ENCODE measurements around the gene GJB6.

GJB6 gene

DNA sequence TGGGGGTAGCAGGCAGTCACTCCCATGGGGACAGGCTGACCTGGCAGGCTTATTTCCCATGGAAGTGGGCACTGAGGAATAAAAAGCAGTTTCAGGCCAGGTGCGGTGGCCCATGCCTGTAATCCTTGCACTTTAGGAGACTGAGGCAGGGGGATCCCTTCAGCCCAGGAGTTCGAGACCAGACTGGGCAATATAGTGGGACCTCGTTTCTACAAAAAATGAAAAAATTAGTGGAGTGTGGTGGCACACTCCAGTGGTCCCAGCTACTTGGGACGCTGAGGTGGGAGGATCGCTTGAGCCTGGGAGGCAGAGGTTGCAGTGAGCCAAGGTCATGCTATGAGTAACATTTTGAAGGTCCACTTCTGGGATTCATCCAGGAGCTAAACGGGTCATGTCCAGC is 45.3 kb downstream of the GJB6 start:
- no peak for DNase-seq (ENCODE audit: low spot score)

GRCh38 chr13:20185366-20186056 is 46.6 kb downstream of the GJB6 start:
- DNase-seq (ENCODE audit: low spot score) = no peak

DNA sequence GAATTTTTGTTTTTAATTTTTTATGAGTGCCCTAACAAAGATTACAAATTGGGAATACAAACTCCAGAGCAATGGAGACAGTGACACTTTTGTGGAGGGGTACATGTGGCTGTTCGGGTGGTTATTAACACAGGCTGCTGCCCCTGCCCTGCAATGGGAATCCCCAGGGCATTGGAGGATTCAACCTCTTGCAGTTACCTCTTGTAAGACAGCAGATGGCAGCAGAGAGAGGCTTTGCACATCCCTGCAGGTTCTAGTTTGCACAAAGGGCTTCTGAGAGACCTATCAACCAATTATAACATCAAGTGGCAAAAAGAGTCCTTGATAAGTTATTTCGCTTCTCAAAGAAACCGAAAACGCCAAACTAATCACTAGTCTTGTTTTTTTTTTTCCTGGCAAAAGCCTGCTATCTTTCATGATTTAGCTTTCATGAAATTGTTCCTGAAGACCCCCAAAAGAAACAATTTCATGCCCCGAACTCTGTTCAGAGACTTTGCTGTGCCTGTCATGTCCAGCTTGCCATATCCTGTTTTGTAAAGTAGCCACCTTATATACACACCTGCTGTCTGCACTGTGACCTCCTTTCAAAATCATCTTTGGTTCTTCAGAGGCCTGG is 49.8 kb downstream of the GJB6 start:
- peak; percentile 82 for DNase-seq (ENCODE audit: low spot score)

DNA sequence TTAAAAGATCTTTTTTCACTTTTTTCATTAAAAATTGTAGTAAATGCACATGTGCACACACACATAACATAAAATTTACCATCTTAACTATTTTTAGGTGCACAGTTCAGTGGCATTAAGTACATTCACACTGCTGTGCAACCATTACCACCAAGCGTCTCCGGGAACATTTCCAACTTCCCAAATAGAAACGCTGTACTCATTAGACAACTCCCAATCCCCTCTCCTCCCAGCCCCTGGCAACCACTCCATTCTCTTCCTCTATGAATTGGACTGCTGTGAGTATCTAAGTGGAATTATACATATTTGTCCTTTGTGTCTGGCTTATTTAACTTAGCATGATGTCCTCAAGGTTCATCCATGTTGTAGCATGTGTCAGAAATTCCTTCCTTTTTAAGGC is 50.9 kb downstream of the GJB6 start:
- no peak for DNase-seq (ENCODE audit: low spot score)

GRCh38 chr13:20178156-20178555 is 54.0 kb downstream of the GJB6 start:
- no peak for DNase-seq (ENCODE audit: low spot score)

DNA sequence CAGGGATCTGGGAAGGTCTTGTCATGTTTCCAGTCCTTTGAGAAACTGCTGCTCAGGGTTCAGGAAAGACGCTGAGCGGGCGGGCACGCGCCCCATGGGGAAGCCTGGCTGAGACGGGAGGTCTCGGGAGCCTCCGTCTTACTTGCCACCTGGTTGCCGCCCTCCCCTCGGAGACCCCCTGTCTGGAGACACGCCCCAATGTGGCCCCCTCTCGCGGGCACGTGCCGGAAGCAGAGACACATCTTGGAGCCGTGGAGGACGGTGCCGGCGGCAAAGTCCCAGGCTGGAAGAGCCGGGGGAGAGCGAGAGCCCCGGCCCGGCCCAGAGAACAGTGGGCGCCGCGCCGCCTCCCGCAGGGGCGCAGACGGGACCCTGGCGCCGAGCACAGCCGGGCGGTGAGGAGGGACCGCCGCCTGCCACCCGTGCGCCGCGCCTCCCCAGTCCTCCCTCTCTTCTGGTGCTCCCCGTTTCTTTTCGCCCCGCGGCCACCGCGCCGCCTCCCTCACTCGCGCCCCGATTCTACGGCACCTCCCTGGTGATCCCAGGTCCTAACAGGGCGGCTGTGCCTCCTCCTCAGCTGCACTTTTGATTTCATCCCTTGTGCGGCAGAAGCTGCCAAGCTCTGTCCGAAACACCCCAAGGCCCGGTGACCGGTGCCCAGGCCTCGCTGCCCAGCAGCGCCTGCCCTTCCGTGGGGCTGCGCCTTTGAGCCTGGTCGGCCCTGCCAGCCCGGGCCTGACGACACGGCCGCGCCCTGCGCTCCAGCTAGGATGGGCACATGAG is 54.9 kb downstream of the GJB6 start:
- no peak for DNase-seq (ENCODE audit: low spot score)

- no peak for DNase-seq (ENCODE audit: low spot score)
Observed at GRCh38 chr13:20175907-20176652, 56.0 kb downstream of the GJB6 start.

DNA sequence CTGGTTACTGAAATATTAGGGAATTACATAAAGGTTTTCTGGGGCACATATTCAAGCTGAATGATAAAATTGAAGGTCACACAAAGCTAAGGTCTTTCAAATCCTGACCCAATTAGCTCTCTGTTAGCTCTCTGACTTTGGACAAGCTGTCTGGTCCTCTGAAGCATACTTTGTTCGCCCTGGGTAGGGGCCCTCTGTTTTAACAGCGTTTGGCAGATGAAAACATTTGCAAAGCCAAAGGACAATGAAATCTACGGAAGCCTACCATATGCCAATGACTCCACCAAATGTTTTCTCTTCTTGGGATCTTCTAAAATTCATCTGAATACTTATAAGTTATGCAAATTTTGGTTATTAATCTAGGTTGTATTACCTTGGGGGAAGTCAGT is 56.7 kb downstream of the GJB6 start:
- DNase-seq (ENCODE audit: low spot score) = no peak

- DNase-seq (ENCODE audit: low spot score) = peak; percentile 97
Observed at GRCh38 chr13:20174656-20175405, 57.3 kb downstream of the GJB6 start.

DNA sequence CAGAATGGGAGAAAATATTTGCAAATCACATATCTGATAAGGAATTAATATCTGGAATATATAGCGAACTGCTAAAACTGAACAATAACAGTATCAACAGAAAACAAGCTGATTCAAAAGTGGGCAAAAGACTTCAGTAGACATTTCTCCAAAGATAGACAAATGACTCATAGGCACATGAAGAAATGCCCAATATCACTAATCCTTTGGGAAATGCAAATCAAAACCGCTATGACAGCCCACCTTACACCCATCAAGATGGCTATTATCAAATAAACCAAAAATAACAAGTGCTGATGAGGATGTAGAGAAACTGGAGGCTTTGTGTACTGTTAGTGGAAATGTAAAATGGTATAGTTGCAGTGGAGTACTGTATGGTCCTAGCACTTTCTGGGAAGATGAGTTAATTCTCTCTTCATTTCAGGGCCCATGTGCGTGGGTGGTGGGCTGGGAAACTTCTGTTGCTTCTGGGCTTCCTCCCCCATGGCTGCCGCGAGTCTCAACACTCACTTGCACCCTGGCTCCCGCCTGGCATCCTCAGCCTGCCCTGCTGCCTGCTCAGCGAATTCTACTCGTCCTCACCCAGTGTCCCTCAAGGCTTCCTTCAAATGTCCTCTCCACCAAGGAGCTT is 58.9 kb downstream of the GJB6 start:
- no peak for DNase-seq (ENCODE audit: low spot score)

Data from kidney tubule cell (primary cell).